GM12873 (cell line): Measurements from ENCODE around the gene MYOF.

Source experiments
- TF ChIP-seq, protein P1 (sequence below): IDR thresholded peaks from 2 replicates; pipeline ENCODE4 v1.5.1; 2012; ENCODE audit warnings: low read depth, mild to moderate bottlenecking, moderate library complexity, low read length, control low read depth; ENCODE audit not compliant: insufficient read depth; ENCODE audit errors: missing control alignments

The MYOF gene

DNA sequence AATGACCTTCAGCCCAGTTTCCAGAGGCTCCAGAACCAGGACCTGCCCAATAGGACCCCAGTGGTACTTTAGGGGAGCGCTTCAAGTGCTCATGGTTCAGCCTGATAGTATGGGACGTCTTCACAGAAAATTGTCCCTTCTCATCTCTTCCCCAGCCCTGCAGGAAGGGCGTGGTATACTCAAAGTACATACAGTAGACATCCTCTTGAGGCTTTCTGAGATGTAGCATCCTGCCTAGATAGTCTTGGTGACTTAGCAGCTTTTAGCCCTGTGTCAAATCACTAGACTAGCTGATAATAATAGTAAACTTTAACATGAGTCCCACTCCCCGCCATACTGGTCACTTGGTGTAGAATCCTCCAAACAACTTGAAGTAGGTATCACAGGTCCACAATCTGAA lies 215.3 kb downstream of the MYOF start:
- TF ChIP-seq, protein P1, sequence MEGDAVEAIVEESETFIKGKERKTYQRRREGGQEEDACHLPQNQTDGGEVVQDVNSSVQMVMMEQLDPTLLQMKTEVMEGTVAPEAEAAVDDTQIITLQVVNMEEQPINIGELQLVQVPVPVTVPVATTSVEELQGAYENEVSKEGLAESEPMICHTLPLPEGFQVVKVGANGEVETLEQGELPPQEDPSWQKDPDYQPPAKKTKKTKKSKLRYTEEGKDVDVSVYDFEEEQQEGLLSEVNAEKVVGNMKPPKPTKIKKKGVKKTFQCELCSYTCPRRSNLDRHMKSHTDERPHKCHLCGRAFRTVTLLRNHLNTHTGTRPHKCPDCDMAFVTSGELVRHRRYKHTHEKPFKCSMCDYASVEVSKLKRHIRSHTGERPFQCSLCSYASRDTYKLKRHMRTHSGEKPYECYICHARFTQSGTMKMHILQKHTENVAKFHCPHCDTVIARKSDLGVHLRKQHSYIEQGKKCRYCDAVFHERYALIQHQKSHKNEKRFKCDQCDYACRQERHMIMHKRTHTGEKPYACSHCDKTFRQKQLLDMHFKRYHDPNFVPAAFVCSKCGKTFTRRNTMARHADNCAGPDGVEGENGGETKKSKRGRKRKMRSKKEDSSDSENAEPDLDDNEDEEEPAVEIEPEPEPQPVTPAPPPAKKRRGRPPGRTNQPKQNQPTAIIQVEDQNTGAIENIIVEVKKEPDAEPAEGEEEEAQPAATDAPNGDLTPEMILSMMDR, result no peak

- TF ChIP-seq, protein P1, result no peak
These were observed 220.0 kb downstream of the MYOF start for GRCh38 chr10:93261961-93262610.

DNA sequence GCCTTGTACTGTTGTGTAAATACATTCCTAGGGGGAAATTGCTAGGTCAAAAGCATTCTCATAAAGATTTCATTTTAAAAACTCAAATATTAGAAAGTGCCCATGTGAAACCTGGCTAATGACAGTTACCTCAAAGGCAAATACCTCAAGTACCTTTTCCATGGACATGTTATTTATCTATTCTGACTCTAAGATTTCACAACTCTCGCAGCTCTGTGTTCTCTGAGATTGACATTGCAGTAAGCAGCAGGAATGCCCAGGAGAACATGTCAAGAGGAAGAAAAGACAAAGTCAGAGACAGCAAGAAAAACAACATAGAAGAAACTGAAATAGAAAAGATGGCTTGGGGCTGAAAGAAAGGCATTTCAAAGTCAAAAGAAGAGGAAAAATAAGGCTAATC lies 221.0 kb downstream of the MYOF start:
- TF ChIP-seq, protein P1, result no peak

DNA sequence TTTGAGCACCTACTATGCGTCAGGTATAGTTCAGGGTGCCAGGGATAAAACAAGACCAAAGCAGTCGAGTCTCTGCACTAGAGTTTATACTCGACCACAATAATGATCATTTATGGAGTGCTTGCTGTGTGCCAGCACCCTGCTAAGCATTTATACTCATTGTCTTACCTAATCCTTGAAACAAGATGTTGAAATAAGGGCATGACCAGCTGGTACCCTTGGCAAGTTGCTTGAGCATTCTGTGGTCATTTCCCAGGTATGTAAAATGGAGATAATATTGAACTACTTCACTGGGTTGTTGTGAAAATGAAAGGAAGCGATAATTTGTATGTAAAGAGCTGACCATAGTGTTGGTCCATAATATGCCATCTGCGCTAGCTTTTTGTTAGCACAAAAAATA lies 223.0 kb downstream of the MYOF start:
- TF ChIP-seq, protein P1, result no peak
